HG02571 (cell line): ENCODE measurements around the gene CAMSAP2.
"Not testable (repeated sequence)": the region's sequence is repeated elsewhere in the genome, so short reads cannot be mapped to it uniquely, and the experiment has no call there.

Experiments used
- ATAC-seq: cut with Tn5 transposase; IDR thresholded peaks from one replicate; pipeline ENCODE4 v1.9.1; 2021; ENCODE audit warnings: mild to moderate bottlenecking, moderate library complexity; ENCODE audit not compliant: unreplicated experiment

The CAMSAP2 gene

GRCh38 chr1:200737647-200738291, 924 bp upstream of the CAMSAP2 start:
- ATAC-seq = no peak

GRCh38 chr1:200738949-200739651, 407 bp downstream of the CAMSAP2 start:
- ATAC-seq = peak; percentile 51

- peak; percentile 1 for ATAC-seq
Measured at GRCh38 chr1:200739702-200740570, 1.2 kb downstream of the CAMSAP2 start.

- no peak for ATAC-seq
Measured at GRCh38 chr1:200740571-200741208, 2.0 kb downstream of the CAMSAP2 start.

GRCh38 chr1:200741551-200742207, 3.0 kb downstream of the CAMSAP2 start:
- ATAC-seq = no peak

GRCh38 chr1:200744143-200744542, 5.5 kb downstream of the CAMSAP2 start:
- ATAC-seq = no peak

DNA sequence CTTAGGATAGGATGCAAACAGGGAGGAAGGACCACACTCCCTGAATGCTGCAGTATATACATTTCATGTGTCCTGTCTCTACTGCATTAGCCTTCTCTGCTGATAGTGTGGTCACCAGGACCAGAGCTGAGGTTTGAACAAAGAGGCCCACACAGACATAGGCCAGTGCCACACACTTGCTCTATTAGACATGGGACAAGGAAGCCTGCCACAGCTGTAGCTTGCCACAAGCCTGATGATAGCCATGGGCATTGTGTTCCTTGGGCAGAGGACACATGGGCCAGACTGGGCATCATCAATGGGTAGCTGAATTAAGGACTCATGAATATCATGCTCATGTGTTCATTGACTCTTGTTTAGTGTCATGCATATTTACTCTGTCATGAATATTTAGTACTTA, 10.4 kb downstream of the CAMSAP2 start:
- no peak for ATAC-seq

- ATAC-seq = not testable (repeated sequence)
Measured at GRCh38 chr1:200750749-200751148, 12.1 kb downstream of the CAMSAP2 start.

- ATAC-seq = peak; percentile 48
Measured at GRCh38 chr1:200751717-200752116, 13.0 kb downstream of the CAMSAP2 start.

- ATAC-seq = no peak
Measured at GRCh38 chr1:200753650-200754198, 15.0 kb downstream of the CAMSAP2 start.

- no peak for ATAC-seq
Measured at GRCh38 chr1:200755456-200755855, 16.8 kb downstream of the CAMSAP2 start.

DNA sequence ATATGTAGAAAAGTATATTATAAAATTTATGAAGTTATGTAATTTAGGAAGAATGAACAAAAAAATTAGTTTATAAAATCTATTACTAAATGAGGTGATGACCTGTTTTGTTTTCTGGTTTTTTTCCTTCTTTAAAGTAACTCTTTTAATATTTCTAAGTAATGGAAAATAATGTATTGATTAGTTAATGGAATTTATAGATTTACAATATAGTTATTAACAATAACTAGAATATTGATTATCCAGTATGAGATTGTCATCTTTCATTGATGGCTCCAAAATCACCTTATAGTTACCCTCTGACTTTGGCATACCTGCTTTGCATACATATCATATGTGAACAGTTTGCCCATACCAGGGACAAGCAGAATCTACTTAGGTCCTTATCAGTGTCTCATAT, 23.4 kb downstream of the CAMSAP2 start:
- ATAC-seq = no peak

DNA sequence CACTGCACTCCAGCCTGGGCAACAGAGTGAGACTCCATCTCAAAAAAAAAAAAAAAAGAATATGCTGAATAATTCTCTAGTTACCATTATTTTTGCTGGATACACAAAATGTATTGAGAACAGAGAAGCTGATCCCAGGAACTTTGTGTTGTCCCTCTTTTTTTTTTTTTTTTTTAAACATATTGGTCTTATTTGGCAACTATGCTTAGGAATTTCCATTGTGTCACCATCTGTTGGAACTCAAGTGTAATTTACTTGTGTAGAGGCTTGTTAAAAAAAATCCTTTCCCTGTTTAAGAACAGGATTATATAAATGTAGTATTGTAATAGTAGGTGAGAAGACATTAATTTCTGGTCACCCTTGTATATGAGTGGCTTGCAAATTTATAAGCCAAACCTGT, 28.6 kb downstream of the CAMSAP2 start:
- ATAC-seq = no peak

- ATAC-seq = no peak
Measured at GRCh38 chr1:200771625-200772555, 33.2 kb downstream of the CAMSAP2 start.

DNA sequence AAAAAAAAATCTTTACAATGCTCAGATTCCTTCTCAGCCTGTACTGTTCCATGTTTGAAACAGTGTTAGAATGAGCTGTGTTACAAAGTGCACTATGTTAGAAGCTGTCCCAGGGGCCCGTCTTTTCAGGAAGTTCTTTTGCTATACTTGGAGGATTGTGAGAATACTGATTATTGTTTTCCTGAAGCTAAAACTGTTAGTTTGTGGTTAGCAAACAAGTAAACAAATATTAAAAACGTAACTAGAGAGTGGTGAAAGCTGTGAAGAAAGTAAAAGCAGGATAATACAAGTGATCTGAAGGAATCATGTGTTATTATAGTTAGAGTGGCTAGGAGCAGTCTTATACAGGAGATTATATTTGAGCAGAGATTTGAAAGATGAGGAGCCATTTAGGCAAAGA, 35.6 kb downstream of the CAMSAP2 start:
- no peak for ATAC-seq

- ATAC-seq = no peak
Measured at GRCh38 chr1:200774735-200775444, 36.2 kb downstream of the CAMSAP2 start.

GRCh38 chr1:200775850-200776249, 37.2 kb downstream of the CAMSAP2 start:
- no peak for ATAC-seq

- ATAC-seq = no peak
Measured at GRCh38 chr1:200776949-200777348, 38.3 kb downstream of the CAMSAP2 start.

DNA sequence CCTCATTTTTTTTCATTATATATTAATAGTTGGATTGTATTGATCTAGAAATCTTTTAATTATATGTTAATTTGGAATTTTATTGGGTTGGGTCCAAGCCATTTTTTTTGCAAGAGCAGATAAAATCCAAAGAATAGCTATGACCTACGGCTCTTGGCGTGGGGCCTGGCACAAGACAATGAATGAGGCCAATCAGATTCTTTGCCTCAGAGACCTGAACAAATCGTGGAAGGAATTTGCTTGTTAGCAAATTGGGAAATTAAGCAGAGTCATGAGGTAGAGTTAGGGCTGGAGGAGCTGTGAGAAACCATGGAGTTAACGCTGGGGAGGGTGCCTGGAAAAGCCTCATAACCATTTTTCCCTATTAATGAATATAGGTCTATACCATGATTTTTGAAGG, 40.1 kb downstream of the CAMSAP2 start:
- ATAC-seq = no peak
